H9 (cell line): ENCODE results near the gene SLC23A2. TPM values are rescaled to one million over a fixed set of nuclear protein-coding genes. Genes with fewer than 3 reads are reported as not detected.

ENCODE experiments used
- DNase-seq: peaks from one replicate; pipeline ENCODE4 v3.0.0-alpha.2; 2017
- H2AFZ ChIP-seq: one replicate; pipeline ENCODE4 v1.6.1; 2013; ENCODE audit warnings: mild to moderate bottlenecking, low read length, control low read depth, moderate library complexity
- H2AK5ac ChIP-seq: 2 replicates; pipeline ENCODE4 v1.6.1; 2013; ENCODE audit warnings: low read length, control low read depth, mixed read lengths; ENCODE audit not compliant: insufficient read length
- H2BK120ac ChIP-seq: one replicate; pipeline ENCODE4 v1.6.1; 2013; ENCODE audit warnings: low read depth, mild to moderate bottlenecking, low read length, control low read depth, inconsistent platforms; ENCODE audit not compliant: poor library complexity, severe bottlenecking
- H2BK12ac ChIP-seq: 2 replicates; pipeline ENCODE4 v1.6.1; 2013; ENCODE audit warnings: low read length, control low read depth, mixed read lengths, low read depth; ENCODE audit not compliant: insufficient read length
- H2BK15ac ChIP-seq: 2 replicates; pipeline ENCODE4 v1.6.1; 2013; ENCODE audit warnings: low read depth, low read length, control low read depth
- H2BK20ac ChIP-seq: one replicate; pipeline ENCODE4 v1.6.1; 2013; ENCODE audit warnings: low read depth, mild to moderate bottlenecking, low read length, control low read depth, inconsistent platforms; ENCODE audit not compliant: poor library complexity, severe bottlenecking
- H2BK5ac ChIP-seq: 2 replicates; pipeline ENCODE4 v1.6.1; 2013; ENCODE audit warnings: low read length, control low read depth, mixed read lengths; ENCODE audit not compliant: insufficient read length
- H3K14ac ChIP-seq: 2 replicates; pipeline ENCODE4 v1.6.1; 2013; ENCODE audit warnings: low read length, control low read depth; ENCODE audit not compliant: insufficient read depth
- H3K18ac ChIP-seq: 2 replicates; pipeline ENCODE4 v1.6.1; 2013; ENCODE audit warnings: low read depth, mild to moderate bottlenecking, mixed read lengths, low read length, control low read depth; ENCODE audit not compliant: insufficient read length
- H3K23ac ChIP-seq: 2 replicates; pipeline ENCODE4 v1.6.1; 2013; ENCODE audit warnings: low read length, control low read depth, mixed read lengths, low read depth; ENCODE audit not compliant: insufficient read length
- H3K23me2 ChIP-seq: 2 replicates; pipeline ENCODE4 v1.6.1; 2013; ENCODE audit warnings: low read depth, mild to moderate bottlenecking, mixed read lengths, low read length, control low read depth; ENCODE audit not compliant: insufficient read length, poor library complexity, severe bottlenecking
- H3K27ac ChIP-seq: 2 replicates; pipeline ENCODE4 v1.5.1; 2013; ENCODE audit warnings: low read length, control low read depth, mixed read lengths, low read depth; ENCODE audit not compliant: insufficient read length
- H3K27me3 ChIP-seq: 2 replicates; pipeline ENCODE4 v1.6.1; 2013; ENCODE audit warnings: low read length, control low read depth, inconsistent platforms; ENCODE audit not compliant: insufficient read depth
- H3K4ac ChIP-seq: 2 replicates; pipeline ENCODE4 v1.6.1; 2013; ENCODE audit warnings: low read depth, mild to moderate bottlenecking, control low read depth, inconsistent platforms, low read length, moderate library complexity
- H3K4me1 ChIP-seq: 2 replicates; pipeline ENCODE4 v1.6.1; 2013; ENCODE audit warnings: low read length, control low read depth, inconsistent platforms; ENCODE audit not compliant: insufficient read depth
- H3K4me2 ChIP-seq: 2 replicates; pipeline ENCODE4 v1.6.1; 2013; ENCODE audit warnings: low read length, control low read depth, mixed read lengths; ENCODE audit not compliant: insufficient read length, insufficient read depth
- H3K56ac ChIP-seq: 2 replicates; pipeline ENCODE4 v1.6.1; 2013; ENCODE audit warnings: low read depth, mild to moderate bottlenecking, mixed read lengths, low read length, control low read depth; ENCODE audit not compliant: insufficient read length
- H3K79me1 ChIP-seq: 2 replicates; pipeline ENCODE4 v1.6.1; 2013; ENCODE audit warnings: low read depth, mild to moderate bottlenecking, moderate library complexity, low read length, control low read depth, inconsistent platforms; ENCODE audit not compliant: insufficient read depth, poor library complexity, severe bottlenecking
- H3K79me2 ChIP-seq: 2 replicates; pipeline ENCODE4 v1.6.1; 2013; ENCODE audit warnings: low read length, control low read depth, inconsistent platforms; ENCODE audit not compliant: insufficient read depth
- H3K9ac ChIP-seq: 2 replicates; pipeline ENCODE4 v1.6.1; 2013; ENCODE audit warnings: low read length, control low read depth, mixed read lengths; ENCODE audit not compliant: insufficient read length; ENCODE audit errors: extremely low read depth
- H3K9me3 ChIP-seq: one replicate; pipeline ENCODE4 v1.6.1; 2013; ENCODE audit warnings: low read depth, low read length, inconsistent platforms; ENCODE audit not compliant: control insufficient read depth
- H3T11ph ChIP-seq: one replicate; pipeline ENCODE4 v1.6.1; 2013; ENCODE audit warnings: mild to moderate bottlenecking, low read length, control low read depth, inconsistent platforms
- H4K20me1 ChIP-seq: one replicate; pipeline ENCODE4 v1.6.1; 2013; ENCODE audit not compliant: control insufficient read depth, insufficient read length, insufficient read depth
- H4K5ac ChIP-seq: 2 replicates; pipeline ENCODE4 v1.6.1; 2013; ENCODE audit warnings: low read depth, mild to moderate bottlenecking, mixed read lengths, low read length, control low read depth; ENCODE audit not compliant: insufficient read length
- H4K8ac ChIP-seq: replicated peaks from 2 replicates; pipeline ENCODE4 v1.6.1; 2013; ENCODE audit warnings: low read length, control low read depth, mixed read lengths, low read depth; ENCODE audit not compliant: insufficient read length
- H4K91ac ChIP-seq: 2 replicates; pipeline ENCODE4 v1.6.1; 2013; ENCODE audit warnings: low read depth, mild to moderate bottlenecking, moderate library complexity, mixed read lengths, low read length, control low read depth; ENCODE audit not compliant: insufficient read length
- H3K27ac Mint-ChIP-seq, 3 experiments: 2 replicates in 2 of 3; 3 replicates in 1 of 3; pipeline ENCODE4 v1.8.0; 2020 to 2021; ENCODE audit warnings: mixed read lengths in 3 of 3, mild to moderate bottlenecking in 1 of 3, moderate library complexity in 1 of 3
- H3K27me3 Mint-ChIP-seq: 2 replicates; pipeline ENCODE4 v1.8.0; 2021; ENCODE audit warnings: low read depth, mild to moderate bottlenecking, moderate library complexity, mixed read lengths
- H3K36me3 Mint-ChIP-seq, 3 experiments: 2 replicates in 2 of 3; 3 replicates in 1 of 3; pipeline ENCODE4 v1.8.0; 2020 to 2021; ENCODE audit warnings: low read depth in 3 of 3, mixed read lengths in 3 of 3; ENCODE audit not compliant: insufficient read depth in 1 of 3
- H3K4me1 Mint-ChIP-seq, 2 experiments: 2 replicates each; pipeline ENCODE4 v1.8.0; 2020; ENCODE audit warnings: mixed read lengths in 2 of 2
- H3K4me3 Mint-ChIP-seq, 2 experiments: 2 replicates in 1 of 2; 3 replicates in 1 of 2; pipeline ENCODE4 v1.8.0; 2020 to 2021; ENCODE audit warnings: mild to moderate bottlenecking in 2 of 2, mixed read lengths in 2 of 2, moderate library complexity in 1 of 2
- H3K9me3 Mint-ChIP-seq, 2 experiments: 2 replicates in 1 of 2; 3 replicates in 1 of 2; pipeline ENCODE4 v1.8.0; 2020; ENCODE audit warnings: mild to moderate bottlenecking in 2 of 2, mixed read lengths in 2 of 2, moderate library complexity in 1 of 2
- CTCF ChIP-seq: fragments of 200-600 bp; sonication (generic); conservative IDR thresholded peaks from 3 replicates; pipeline ENCODE4 v1.8.0; 2021; ENCODE audit warnings: antibody characterized with exemption, mild to moderate bottlenecking
- WGBS: extraction: QIAGEN DNeasy Blood & Tissue Kit; methylation state at CpG from one replicate; pipeline ENCODE4 v1.1.7; 2013; ENCODE audit warnings: missing lambda C conversion rate, low lambda C conversion rate, mixed read lengths; ENCODE audit not compliant: insufficient read length; ENCODE audit errors: extremely low coverage; 5-methylcytosine and 5-hydroxymethylcytosine counted together
- total RNA-seq: library from RNA; stranded (reverse); gene quantifications from 2 replicates; pipeline ENCODE4 v1.2.1, GENCODE V29; 2021

The SLC23A2 gene
- total RNA-seq, 1 experiment from 2014 or later: 16.5 TPM

DNA sequence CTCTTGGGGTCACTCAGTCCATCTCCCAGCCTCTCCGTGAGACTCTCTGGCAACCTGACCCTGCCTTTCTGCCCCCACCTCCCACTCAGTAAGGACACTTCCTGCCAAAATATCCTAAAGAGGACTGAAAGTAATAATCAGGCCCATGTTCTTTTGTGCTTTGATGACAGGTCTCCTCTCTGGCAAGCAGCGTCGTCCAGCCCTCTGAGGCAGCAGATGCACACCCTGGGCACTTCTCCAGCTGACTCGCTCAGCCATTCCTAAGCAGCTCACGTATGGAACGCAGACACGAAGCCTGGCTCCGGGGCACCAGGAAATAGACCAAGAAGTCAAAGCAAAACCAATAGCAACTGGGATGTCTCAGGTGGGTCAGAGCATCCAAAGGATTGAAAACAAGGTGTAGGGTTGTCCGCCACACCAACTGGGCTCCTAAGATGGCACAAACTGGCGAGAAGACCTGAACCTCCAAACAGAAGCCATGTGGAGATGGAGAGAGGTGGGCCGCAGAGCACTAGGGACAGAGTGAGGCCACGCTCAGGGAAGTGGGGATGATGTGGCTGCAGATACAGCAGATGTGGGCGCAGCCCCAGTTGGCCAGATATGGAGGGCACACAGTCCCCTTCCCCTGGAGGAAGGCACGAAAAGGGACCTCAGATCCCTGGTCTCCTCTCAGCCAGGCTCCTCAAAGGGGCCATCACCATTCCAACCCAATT is 180.3 kb downstream of the SLC23A2 start:
- H3K36me3 Mint-ChIP-seq: peaks cover 0 to 9% (median 9%) of the 10 kb centered on the region in 3 experiments; a peak in 4 of 7 replicates
- no peak overlapping the region for H3K27ac ChIP-seq
- H2AFZ ChIP-seq: no peak overlapping the region
- H3K79me1 ChIP-seq: no peaks in the 10 kb centered on the region
- H3K27ac Mint-ChIP-seq: no peak overlapping the region; a peak in 1 of 7 replicates
- no peaks in the 10 kb centered on the region; a peak in 2 of 5 replicates for H3K9me3 Mint-ChIP-seq
- peaks cover 18% of the 10 kb centered on the region for H3K27me3 Mint-ChIP-seq
- H2AK5ac ChIP-seq: no peak overlapping the region
- no peak overlapping the region for H3T11ph ChIP-seq
- no peak overlapping the region for H3K4ac ChIP-seq
- H2BK15ac ChIP-seq: no peak overlapping the region
- no peak overlapping the region for H3K56ac ChIP-seq
- no peak overlapping the region for H4K5ac ChIP-seq
- no peak overlapping the region for H3K23ac ChIP-seq
- no peak overlapping the region for H3K18ac ChIP-seq
- no peak overlapping the region for H4K8ac ChIP-seq
- H3K23me2 ChIP-seq: peaks cover 6% of the 10 kb centered on the region
- H2BK120ac ChIP-seq: no peak overlapping the region
- no peak overlapping the region for H2BK12ac ChIP-seq
- H4K91ac ChIP-seq: no peak overlapping the region
- no peaks in the 10 kb centered on the region for H3K9me3 ChIP-seq
- H2BK5ac ChIP-seq: no peak overlapping the region
- DNase-seq: no peak
- H4K20me1 ChIP-seq: no peaks in the 10 kb centered on the region
- no peak overlapping the region for H2BK20ac ChIP-seq
- H3K4me1 ChIP-seq: peaks cover 2% of the 10 kb centered on the region
- no peak overlapping the region for H3K9ac ChIP-seq
- no CpG with 5 or more reads among the region's 14 CpGs for WGBS
- no peaks in the 10 kb centered on the region for H3K79me2 ChIP-seq
- no peaks in the 10 kb centered on the region; the same call in 1 of the 2 replicates for H3K27me3 ChIP-seq
- peak overlapping the region; percentile 12 to 59; a peak in 1 of 5 replicates for H3K4me3 Mint-ChIP-seq
- peaks cover 17 to 18% of the 10 kb centered on the region in 2 experiments for H3K4me1 Mint-ChIP-seq
- no peak overlapping the region for H3K14ac ChIP-seq
- H3K4me2 ChIP-seq: no peak overlapping the region
- no peak for TF ChIP-seq CTCF
